Chondrocyte (in vitro differentiated cells): ENCODE measurements around the gene PPP6R3. TPM values are rescaled to one million over a fixed set of nuclear protein-coding genes. Genes with fewer than 3 reads are reported as not detected.
A peak's percentile ranks its signal among the peaks of the same experiment; 100 is the strongest.

ENCODE experiments used
- DNase-seq: peaks from one replicate; pipeline ENCODE4 v3.0.0; 2021; ENCODE audit warnings: mixed read lengths, low spot score
- H3K27ac Mint-ChIP-seq: one replicate; pipeline ENCODE4 v1.8.0; 2021; ENCODE audit warnings: mild to moderate bottlenecking, moderate library complexity, mixed read lengths; ENCODE audit not compliant: unreplicated experiment
- H3K27me3 Mint-ChIP-seq: 2 replicates; pipeline ENCODE4 v1.8.0; 2021; ENCODE audit warnings: low read depth, mixed read lengths
- H3K36me3 Mint-ChIP-seq: 2 replicates; pipeline ENCODE4 v1.8.0; 2021; ENCODE audit warnings: low read depth, mixed read lengths
- H3K4me1 Mint-ChIP-seq: 2 replicates; pipeline ENCODE4 v1.8.0; 2021; ENCODE audit warnings: low read depth, mild to moderate bottlenecking, mixed read lengths
- H3K4me3 Mint-ChIP-seq: one replicate; pipeline ENCODE4 v1.8.0; 2021; ENCODE audit warnings: mild to moderate bottlenecking, moderate library complexity, mixed read lengths; ENCODE audit not compliant: unreplicated experiment
- H3K9me3 Mint-ChIP-seq: 2 replicates; pipeline ENCODE4 v1.8.0; 2021; ENCODE audit warnings: low read depth, mixed read lengths
- total RNA-seq: library from RNA; stranded (reverse); gene quantifications from 3 replicates; pipeline ENCODE4 v1.2.1, GENCODE V29; 2021
- TF ChIP-seq, protein P1 (sequence below): fragments of 200-600 bp; sonication (generic); IDR thresholded peaks from 2 replicates; pipeline ENCODE4 v1.5.0; 2021; ENCODE audit warnings: antibody characterized with exemption, mild to moderate bottlenecking, moderate library complexity

The PPP6R3 gene
- total RNA-seq, 1 donor from 2014 or later: 73.4 TPM

DNA sequence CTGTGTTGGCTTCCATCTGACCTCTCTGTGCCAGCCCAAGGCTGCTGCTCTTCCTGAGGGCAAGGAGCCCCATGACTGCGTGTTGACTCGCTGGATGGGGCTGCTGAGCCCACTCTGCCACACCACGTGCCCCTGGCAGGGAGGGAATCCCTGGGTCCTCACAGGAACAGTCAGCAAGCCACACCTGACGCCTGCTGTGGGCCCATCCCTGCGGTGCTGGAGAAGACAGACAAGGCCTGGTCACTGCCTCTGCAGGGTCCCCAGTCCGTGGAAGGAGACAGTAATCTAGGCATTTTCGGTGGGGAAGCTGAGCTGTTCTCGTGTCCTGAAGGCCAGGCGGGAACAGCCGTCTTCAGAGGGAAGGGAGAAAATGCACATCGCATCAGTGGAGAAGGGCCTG lies 10.6 kb upstream of the PPP6R3 start:
- peak; percentile 71 for DNase-seq
- TF ChIP-seq, protein P1, sequence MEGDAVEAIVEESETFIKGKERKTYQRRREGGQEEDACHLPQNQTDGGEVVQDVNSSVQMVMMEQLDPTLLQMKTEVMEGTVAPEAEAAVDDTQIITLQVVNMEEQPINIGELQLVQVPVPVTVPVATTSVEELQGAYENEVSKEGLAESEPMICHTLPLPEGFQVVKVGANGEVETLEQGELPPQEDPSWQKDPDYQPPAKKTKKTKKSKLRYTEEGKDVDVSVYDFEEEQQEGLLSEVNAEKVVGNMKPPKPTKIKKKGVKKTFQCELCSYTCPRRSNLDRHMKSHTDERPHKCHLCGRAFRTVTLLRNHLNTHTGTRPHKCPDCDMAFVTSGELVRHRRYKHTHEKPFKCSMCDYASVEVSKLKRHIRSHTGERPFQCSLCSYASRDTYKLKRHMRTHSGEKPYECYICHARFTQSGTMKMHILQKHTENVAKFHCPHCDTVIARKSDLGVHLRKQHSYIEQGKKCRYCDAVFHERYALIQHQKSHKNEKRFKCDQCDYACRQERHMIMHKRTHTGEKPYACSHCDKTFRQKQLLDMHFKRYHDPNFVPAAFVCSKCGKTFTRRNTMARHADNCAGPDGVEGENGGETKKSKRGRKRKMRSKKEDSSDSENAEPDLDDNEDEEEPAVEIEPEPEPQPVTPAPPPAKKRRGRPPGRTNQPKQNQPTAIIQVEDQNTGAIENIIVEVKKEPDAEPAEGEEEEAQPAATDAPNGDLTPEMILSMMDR: no peak
- Mint-ChIP-seq H3K4me1 (no peaks in the 10 kb centered on the region), H3K36me3 (peaks cover 8% of the 10 kb centered on the region), H3K4me3 (no peak overlapping the region), H3K27ac (no peak overlapping the region), H3K27me3 (no peaks in the 10 kb centered on the region), H3K9me3 (no peaks in the 10 kb centered on the region)

DNA sequence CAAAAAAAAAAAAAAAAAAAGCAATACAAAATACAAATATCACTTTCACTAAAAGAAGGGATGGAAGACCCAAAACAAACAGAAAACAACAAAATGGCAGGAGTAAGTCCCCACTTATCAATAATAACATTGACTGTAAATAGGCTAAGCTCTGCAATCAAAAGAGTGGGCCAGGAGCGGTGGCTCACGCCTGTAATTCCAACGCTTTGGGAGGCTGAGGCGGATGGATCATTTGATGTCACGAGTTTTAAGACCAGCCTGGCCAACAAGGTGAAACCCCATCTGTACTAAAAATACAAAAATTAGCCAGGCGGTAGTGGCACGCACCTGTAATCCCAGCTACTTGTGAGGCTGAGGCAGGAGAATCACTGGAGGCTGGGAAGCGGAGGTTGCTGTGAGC lies 9.8 kb upstream of the PPP6R3 start:
- H3K9me3 Mint-ChIP-seq: no peaks in the 10 kb centered on the region
- H3K27ac Mint-ChIP-seq: no peak overlapping the region
- no peak overlapping the region for H3K4me3 Mint-ChIP-seq
- TF ChIP-seq, protein P1: no peak
- peaks cover 8% of the 10 kb centered on the region for H3K36me3 Mint-ChIP-seq
- H3K4me1 Mint-ChIP-seq: no peaks in the 10 kb centered on the region
- DNase-seq: peak; percentile 20
- H3K27me3 Mint-ChIP-seq: no peaks in the 10 kb centered on the region

DNA sequence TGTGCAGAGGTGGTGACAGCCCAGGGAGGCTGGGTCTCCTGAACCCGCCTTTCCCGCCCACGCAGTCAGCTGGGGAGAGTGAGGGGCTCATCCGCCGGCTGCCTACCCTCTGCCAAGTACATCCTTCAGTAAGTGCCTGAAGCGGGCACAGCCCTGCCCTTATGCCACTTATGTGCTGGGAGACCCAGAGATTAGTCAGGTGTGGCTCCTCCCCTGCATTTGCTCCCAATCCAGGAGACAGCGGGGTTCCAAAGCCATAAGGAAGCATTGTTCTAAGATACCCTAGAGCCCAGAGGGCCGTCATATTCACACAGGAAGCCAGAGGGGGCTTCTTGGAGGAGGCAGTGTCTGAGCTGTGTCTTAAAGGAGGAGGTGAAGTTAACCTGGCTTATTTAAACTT lies 5.8 kb upstream of the PPP6R3 start:
- H3K9me3 Mint-ChIP-seq: no peaks in the 10 kb centered on the region
- TF ChIP-seq, protein P1: no peak
- peaks cover 3% of the 10 kb centered on the region for H3K36me3 Mint-ChIP-seq
- peak; percentile 55 for DNase-seq
- H3K4me3 Mint-ChIP-seq: no peak overlapping the region
- no peak overlapping the region for H3K27ac Mint-ChIP-seq
- H3K4me1 Mint-ChIP-seq: no peaks in the 10 kb centered on the region
- no peaks in the 10 kb centered on the region for H3K27me3 Mint-ChIP-seq

DNA sequence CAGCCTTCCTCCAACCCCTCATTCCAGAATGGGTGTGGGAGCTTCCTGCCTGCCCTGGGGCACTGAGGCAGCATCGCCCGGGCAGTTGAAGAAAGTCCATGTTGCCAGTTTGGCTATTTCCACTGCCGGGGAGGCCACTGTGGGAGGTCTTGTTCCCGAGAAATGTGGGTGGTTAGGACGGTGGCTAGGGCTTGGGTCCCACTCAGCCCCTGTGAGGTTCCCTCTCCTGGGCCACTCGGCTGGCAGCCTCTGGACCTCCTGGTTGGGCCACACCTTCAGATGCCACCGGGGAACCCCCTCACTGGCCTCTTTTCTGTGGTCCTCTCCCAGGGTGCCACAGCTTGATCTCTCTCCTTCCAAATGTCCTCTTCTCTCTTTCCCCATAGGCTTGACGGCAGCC lies 5.1 kb upstream of the PPP6R3 start:
- Mint-ChIP-seq H3K4me1 (no peaks in the 10 kb centered on the region), H3K27me3 (no peaks in the 10 kb centered on the region), H3K36me3 (no peaks in the 10 kb centered on the region), H3K9me3 (no peaks in the 10 kb centered on the region), H3K4me3 (no peak overlapping the region), H3K27ac (no peak overlapping the region)
- peak; percentile 61 for DNase-seq
- TF ChIP-seq, protein P1: no peak

DNA sequence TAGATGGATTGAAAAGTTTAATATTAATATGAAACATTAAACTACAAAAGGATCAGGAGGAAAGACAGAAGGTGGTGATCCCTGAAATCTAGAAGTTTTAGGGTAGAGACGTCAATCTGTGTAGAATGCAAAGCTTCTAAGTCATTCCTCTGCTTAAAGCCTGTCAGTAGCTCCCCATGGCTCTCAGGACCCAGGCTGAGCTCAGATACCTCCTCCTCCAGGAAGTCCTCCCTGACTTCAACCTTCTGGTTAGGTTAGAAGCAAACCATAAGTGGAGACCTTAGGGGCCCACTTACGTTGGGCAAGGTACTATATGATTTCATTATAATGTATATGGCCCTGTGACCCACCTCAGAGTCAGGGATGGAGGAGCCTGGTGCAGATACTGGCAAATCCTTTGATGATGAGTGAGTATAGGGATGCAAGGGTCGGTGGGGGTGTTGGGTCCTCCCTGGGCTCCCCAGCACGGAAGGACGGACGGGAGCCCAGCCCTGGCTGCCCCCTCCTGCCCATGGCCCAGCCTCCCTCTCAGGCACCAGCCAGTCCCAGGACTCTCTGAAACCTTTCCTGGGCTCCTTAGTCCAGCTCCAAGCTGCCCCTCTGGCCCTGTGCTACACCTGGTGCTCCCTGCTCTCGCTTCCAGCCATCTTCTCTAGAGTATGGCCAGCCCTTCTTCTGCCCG lies 3.2 kb upstream of the PPP6R3 start:
- no peaks in the 10 kb centered on the region for H3K36me3 Mint-ChIP-seq
- H3K4me1 Mint-ChIP-seq: peaks cover 10% of the 10 kb centered on the region
- H3K27me3 Mint-ChIP-seq: no peaks in the 10 kb centered on the region
- H3K4me3 Mint-ChIP-seq: no peak overlapping the region
- TF ChIP-seq, protein P1: no peak
- H3K9me3 Mint-ChIP-seq: no peaks in the 10 kb centered on the region
- DNase-seq: no peak
- H3K27ac Mint-ChIP-seq: no peak overlapping the region
